HEK293 (cell line): ENCODE measurements around the gene IL1RN.

ENCODE experiments used
- CTCF ChIA-PET: fragments of 350-600 bp; formaldehyde crosslinking; extraction: SDS; loops from one replicate; lab custom pipeline; 2021; ENCODE audit warnings: antibody characterized with exemption; lab: Yijun Ruan, JAX
- POLR2A ChIA-PET: fragments of 300-600 bp; formaldehyde crosslinking; extraction: SDS; loops from one replicate; lab custom pipeline; 2020; ENCODE audit warnings: antibody characterized with exemption, inconsistent platforms; lab: Yijun Ruan, JAX
- H3K27ac ChIP-seq: fragments of 200-500 bp; sonication (Bioruptor generic); 2 replicates; pipeline ENCODE4 v1.5.1; 2014; ENCODE audit warnings: low read depth, low read length, control low read depth, inconsistent platforms; ENCODE audit errors: extremely low read depth
- H3K36me3 ChIP-seq, 2 experiments: fragments of 200-500 bp in 1 of 2; sonication (Bioruptor generic) in 1 of 2; 1 replicate in 1 of 2; 2 replicates in 1 of 2; pipeline ENCODE4 v1.5.1; 2014 to 2017; ENCODE audit warnings: inconsistent platforms in 2 of 2, low read length in 2 of 2; ENCODE audit not compliant: control insufficient read depth in 2 of 2, insufficient read depth in 1 of 2
- H3K4me1 ChIP-seq: fragments of 200-500 bp; sonication (Bioruptor generic); 2 replicates; pipeline ENCODE4 v1.5.1; 2014; ENCODE audit warnings: mild to moderate bottlenecking, low read length, inconsistent platforms; ENCODE audit not compliant: control insufficient read depth, insufficient read depth
- H3K4me3 ChIP-seq: 2 replicates; pipeline ENCODE4 v1.5.1; 2011; ENCODE audit warnings: low read depth, mild to moderate bottlenecking, control low read depth, low read length, moderate library complexity
- H3K9me3 ChIP-seq: fragments of 200-500 bp; sonication (Bioruptor generic); 2 replicates; pipeline ENCODE4 v1.5.1; 2014; ENCODE audit warnings: low read depth, low read length, inconsistent platforms; ENCODE audit not compliant: control insufficient read depth, insufficient read depth
- EGR2 ChIP-seq: fragments of 450-650 bp; formaldehyde crosslinking; IDR thresholded peaks from 2 replicates; pipeline ENCODE4 v1.5.1; 2016; ENCODE audit warnings: low read depth, missing biosample characterization, missing genetic modification characterization
- GLI4 ChIP-seq: fragments of 450-650 bp; formaldehyde crosslinking; IDR thresholded peaks from 2 replicates; pipeline ENCODE4 v1.5.1; 2016; ENCODE audit warnings: missing biosample characterization, missing genetic modification characterization
- ZFHX2 ChIP-seq: fragments of 450-650 bp; formaldehyde crosslinking; conservative IDR thresholded peaks from 2 replicates; pipeline ENCODE4 v1.5.1; 2016; ENCODE audit warnings: missing biosample characterization, missing genetic modification characterization
- ZNF223 ChIP-seq: fragments of 450-650 bp; formaldehyde crosslinking; IDR thresholded peaks from 2 replicates; pipeline ENCODE4 v1.5.1; 2016; ENCODE audit warnings: missing biosample characterization, missing genetic modification characterization
- ZNF248 ChIP-seq: fragments of 450-650 bp; formaldehyde crosslinking; IDR thresholded peaks from 2 replicates; pipeline ENCODE4 v1.5.1; 2017; ENCODE audit warnings: missing biosample characterization, missing genetic modification characterization
- ZNF37A ChIP-seq: fragments of 450-650 bp; IDR thresholded peaks from 2 replicates; pipeline ENCODE4 v1.5.1; 2018; ENCODE audit warnings: missing biosample characterization, missing genetic modification characterization
- ZNF404 ChIP-seq: fragments of 450-650 bp; formaldehyde crosslinking; IDR thresholded peaks from 2 replicates; pipeline ENCODE4 v1.5.1; 2017; ENCODE audit warnings: missing biosample characterization, missing genetic modification characterization
- ZNF510 ChIP-seq: fragments of 450-650 bp; formaldehyde crosslinking; IDR thresholded peaks from 2 replicates; pipeline ENCODE4 v1.5.1; 2018; ENCODE audit warnings: mild to moderate bottlenecking, missing genetic modification characterization, missing biosample characterization; ENCODE audit not compliant: insufficient replicate concordance
- ZNF548 ChIP-seq: fragments of 450-650 bp; formaldehyde crosslinking; IDR thresholded peaks from 2 replicates; pipeline ENCODE4 v1.5.1; 2016; ENCODE audit warnings: missing biosample characterization, missing genetic modification characterization
- ZNF596 ChIP-seq: fragments of 450-650 bp; IDR thresholded peaks from 2 replicates; pipeline ENCODE4 v1.5.0; 2018; ENCODE audit warnings: missing biosample characterization, mild to moderate bottlenecking, missing genetic modification characterization, moderate library complexity
- ZNF600 ChIP-seq: fragments of 450-650 bp; formaldehyde crosslinking; IDR thresholded peaks from 2 replicates; pipeline ENCODE4 v1.5.1; 2016; ENCODE audit warnings: missing biosample characterization, missing genetic modification characterization
- ZNF621 ChIP-seq: fragments of 450-650 bp; formaldehyde crosslinking; IDR thresholded peaks from 2 replicates; pipeline ENCODE4 v1.5.1; 2017; ENCODE audit warnings: missing biosample characterization, missing genetic modification characterization
- TF ChIP-seq, protein P1 (sequence below): fragments of 450-650 bp; formaldehyde crosslinking; IDR thresholded peaks from 2 replicates; pipeline ENCODE4 v1.5.1; 2017; ENCODE audit warnings: missing biosample characterization, missing genetic modification characterization
- TF ChIP-seq, protein P2 (sequence below): fragments of 450-650 bp; formaldehyde crosslinking; IDR thresholded peaks from 2 replicates; pipeline ENCODE4 v1.5.1; 2016; ENCODE audit warnings: missing biosample characterization, missing genetic modification characterization, borderline replicate concordance
- TF ChIP-seq, protein P3 (sequence below): fragments of 450-650 bp; formaldehyde crosslinking; IDR thresholded peaks from 2 replicates; pipeline ENCODE4 v1.5.1; 2016; ENCODE audit warnings: missing biosample characterization, missing genetic modification characterization
- TF ChIP-seq, protein P4 (sequence below): fragments of 450-650 bp; formaldehyde crosslinking; conservative IDR thresholded peaks from 2 replicates; pipeline ENCODE4 v1.5.1; 2016; ENCODE audit warnings: low read depth, missing biosample characterization, missing genetic modification characterization
- TF ChIP-seq, protein P5 (sequence below): fragments of 450-650 bp; formaldehyde crosslinking; IDR thresholded peaks from 2 replicates; pipeline ENCODE4 v1.5.1; 2017; ENCODE audit warnings: missing biosample characterization, missing genetic modification characterization
- TF ChIP-seq, protein P6 (sequence below): IDR thresholded peaks from 2 replicates; pipeline ENCODE4 v1.6.1; 2011; ENCODE audit warnings: mild to moderate bottlenecking, low read depth, low read length, borderline replicate concordance

IL1RN gene

DNA sequence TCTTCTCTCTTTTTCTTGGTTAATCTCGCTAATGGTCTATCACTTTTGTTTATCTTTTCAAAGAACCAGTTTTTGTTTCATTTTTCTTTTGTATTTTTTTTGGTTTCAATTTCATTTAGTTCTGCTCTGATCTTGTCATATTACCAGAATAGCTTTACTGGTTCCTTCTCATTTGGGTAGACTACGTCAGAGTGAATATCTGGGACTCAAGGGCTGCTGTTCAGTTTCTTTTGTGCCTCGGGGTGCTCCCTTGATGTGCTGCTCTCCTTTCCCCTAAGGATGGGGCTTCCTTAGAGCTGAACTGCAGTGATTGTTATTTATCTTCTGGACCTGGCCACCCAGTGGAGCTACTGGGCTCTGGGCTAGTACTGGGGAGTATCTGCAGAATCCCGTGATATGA lies 29.4 kb upstream of the IL1RN start:
- Histone ChIP-seq H3K4me1 (no peaks in the 10 kb centered on the region), H3K36me3 (no peaks in the 10 kb centered on the region), H3K27ac (no peak overlapping the region), H3K9me3 (no peaks in the 10 kb centered on the region), H3K4me3 (no peak overlapping the region)
- ChIA-PET CTCF (interaction anchor here (0.7 to 1.5 kb wide), 3 partner anchors 18 to 101 kb away, joined by 3 to 5 read pairs (median 3); no protein-coding TSS in a partner anchor), POLR2A (no interaction called here)
- TF ChIP-seq ZNF548 (tag by site-specific recombination) (no peak), ZNF404 (no peak)

DNA sequence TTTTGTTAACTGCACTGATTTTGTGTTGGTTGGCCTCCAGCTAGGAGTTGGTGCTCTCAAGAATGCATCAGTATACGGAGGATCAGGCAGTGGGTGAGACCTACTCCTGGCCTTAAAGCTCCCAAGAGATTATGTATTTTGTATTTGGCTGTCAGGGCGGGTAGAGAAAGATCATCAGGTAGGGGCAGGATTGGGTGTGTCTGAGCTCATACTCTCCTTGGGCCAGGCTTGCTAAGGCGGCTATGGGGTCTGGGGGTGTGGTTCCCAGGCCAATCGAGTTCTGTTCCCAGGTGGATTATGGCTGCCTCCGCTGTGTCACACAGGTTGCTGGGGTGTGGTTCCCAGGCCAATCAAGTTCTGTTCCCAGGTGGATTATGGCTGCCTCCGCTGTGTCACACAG lies 28.9 kb upstream of the IL1RN start:
- POLR2A ChIA-PET = no interaction called here
- H3K9me3 ChIP-seq = no peaks in the 10 kb centered on the region
- H3K4me1 ChIP-seq = no peaks in the 10 kb centered on the region
- H3K27ac ChIP-seq = no peak overlapping the region
- CTCF ChIA-PET = interaction anchor here (0.9 to 1.5 kb wide), 2 partner anchors 18 to 40 kb away, joined by 3 to 5 read pairs; no protein-coding TSS in a partner anchor
- no peaks in the 10 kb centered on the region for H3K36me3 ChIP-seq
- H3K4me3 ChIP-seq = no peak overlapping the region
- TF ChIP-seq ZNF510 (tag by site-specific recombination) = no peak
- TF ChIP-seq ZNF600 (tag by site-specific recombination) = no peak
- TF ChIP-seq ZNF223 = no peak
- no peak for TF ChIP-seq GLI4
- TF ChIP-seq, protein P1, sequence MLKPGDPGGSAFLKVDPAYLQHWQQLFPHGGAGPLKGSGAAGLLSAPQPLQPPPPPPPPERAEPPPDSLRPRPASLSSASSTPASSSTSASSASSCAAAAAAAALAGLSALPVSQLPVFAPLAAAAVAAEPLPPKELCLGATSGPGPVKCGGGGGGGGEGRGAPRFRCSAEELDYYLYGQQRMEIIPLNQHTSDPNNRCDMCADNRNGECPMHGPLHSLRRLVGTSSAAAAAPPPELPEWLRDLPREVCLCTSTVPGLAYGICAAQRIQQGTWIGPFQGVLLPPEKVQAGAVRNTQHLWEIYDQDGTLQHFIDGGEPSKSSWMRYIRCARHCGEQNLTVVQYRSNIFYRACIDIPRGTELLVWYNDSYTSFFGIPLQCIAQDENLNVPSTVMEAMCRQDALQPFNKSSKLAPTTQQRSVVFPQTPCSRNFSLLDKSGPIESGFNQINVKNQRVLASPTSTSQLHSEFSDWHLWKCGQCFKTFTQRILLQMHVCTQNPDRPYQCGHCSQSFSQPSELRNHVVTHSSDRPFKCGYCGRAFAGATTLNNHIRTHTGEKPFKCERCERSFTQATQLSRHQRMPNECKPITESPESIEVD (tag by site-specific recombination) = no peak
- no peak for TF ChIP-seq ZNF248 (tag by site-specific recombination)
- TF ChIP-seq, protein P2, sequence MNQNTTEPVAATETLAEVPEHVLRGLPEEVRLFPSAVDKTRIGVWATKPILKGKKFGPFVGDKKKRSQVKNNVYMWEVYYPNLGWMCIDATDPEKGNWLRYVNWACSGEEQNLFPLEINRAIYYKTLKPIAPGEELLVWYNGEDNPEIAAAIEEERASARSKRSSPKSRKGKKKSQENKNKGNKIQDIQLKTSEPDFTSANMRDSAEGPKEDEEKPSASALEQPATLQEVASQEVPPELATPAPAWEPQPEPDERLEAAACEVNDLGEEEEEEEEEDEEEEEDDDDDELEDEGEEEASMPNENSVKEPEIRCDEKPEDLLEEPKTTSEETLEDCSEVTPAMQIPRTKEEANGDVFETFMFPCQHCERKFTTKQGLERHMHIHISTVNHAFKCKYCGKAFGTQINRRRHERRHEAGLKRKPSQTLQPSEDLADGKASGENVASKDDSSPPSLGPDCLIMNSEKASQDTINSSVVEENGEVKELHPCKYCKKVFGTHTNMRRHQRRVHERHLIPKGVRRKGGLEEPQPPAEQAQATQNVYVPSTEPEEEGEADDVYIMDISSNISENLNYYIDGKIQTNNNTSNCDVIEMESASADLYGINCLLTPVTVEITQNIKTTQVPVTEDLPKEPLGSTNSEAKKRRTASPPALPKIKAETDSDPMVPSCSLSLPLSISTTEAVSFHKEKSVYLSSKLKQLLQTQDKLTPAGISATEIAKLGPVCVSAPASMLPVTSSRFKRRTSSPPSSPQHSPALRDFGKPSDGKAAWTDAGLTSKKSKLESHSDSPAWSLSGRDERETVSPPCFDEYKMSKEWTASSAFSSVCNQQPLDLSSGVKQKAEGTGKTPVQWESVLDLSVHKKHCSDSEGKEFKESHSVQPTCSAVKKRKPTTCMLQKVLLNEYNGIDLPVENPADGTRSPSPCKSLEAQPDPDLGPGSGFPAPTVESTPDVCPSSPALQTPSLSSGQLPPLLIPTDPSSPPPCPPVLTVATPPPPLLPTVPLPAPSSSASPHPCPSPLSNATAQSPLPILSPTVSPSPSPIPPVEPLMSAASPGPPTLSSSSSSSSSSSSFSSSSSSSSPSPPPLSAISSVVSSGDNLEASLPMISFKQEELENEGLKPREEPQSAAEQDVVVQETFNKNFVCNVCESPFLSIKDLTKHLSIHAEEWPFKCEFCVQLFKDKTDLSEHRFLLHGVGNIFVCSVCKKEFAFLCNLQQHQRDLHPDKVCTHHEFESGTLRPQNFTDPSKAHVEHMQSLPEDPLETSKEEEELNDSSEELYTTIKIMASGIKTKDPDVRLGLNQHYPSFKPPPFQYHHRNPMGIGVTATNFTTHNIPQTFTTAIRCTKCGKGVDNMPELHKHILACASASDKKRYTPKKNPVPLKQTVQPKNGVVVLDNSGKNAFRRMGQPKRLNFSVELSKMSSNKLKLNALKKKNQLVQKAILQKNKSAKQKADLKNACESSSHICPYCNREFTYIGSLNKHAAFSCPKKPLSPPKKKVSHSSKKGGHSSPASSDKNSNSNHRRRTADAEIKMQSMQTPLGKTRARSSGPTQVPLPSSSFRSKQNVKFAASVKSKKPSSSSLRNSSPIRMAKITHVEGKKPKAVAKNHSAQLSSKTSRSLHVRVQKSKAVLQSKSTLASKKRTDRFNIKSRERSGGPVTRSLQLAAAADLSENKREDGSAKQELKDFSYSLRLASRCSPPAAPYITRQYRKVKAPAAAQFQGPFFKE (tag by site-specific recombination) = no peak
- TF ChIP-seq, protein P3, sequence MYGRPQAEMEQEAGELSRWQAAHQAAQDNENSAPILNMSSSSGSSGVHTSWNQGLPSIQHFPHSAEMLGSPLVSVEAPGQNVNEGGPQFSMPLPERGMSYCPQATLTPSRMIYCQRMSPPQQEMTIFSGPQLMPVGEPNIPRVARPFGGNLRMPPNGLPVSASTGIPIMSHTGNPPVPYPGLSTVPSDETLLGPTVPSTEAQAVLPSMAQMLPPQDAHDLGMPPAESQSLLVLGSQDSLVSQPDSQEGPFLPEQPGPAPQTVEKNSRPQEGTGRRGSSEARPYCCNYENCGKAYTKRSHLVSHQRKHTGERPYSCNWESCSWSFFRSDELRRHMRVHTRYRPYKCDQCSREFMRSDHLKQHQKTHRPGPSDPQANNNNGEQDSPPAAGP (tag by site-specific recombination) = no peak
- TF ChIP-seq, protein P4, sequence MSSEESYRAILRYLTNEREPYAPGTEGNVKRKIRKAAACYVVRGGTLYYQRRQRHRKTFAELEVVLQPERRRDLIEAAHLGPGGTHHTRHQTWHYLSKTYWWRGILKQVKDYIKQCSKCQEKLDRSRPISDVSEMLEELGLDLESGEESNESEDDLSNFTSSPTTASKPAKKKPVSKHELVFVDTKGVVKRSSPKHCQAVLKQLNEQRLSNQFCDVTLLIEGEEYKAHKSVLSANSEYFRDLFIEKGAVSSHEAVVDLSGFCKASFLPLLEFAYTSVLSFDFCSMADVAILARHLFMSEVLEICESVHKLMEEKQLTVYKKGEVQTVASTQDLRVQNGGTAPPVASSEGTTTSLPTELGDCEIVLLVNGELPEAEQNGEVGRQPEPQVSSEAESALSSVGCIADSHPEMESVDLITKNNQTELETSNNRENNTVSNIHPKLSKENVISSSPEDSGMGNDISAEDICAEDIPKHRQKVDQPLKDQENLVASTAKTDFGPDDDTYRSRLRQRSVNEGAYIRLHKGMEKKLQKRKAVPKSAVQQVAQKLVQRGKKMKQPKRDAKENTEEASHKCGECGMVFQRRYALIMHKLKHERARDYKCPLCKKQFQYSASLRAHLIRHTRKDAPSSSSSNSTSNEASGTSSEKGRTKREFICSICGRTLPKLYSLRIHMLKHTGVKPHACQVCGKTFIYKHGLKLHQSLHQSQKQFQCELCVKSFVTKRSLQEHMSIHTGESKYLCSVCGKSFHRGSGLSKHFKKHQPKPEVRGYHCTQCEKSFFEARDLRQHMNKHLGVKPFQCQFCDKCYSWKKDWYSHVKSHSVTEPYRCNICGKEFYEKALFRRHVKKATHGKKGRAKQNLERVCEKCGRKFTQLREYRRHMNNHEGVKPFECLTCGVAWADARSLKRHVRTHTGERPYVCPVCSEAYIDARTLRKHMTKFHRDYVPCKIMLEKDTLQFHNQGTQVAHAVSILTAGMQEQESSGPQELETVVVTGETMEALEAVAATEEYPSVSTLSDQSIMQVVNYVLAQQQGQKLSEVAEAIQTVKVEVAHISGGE (tag by site-specific recombination) = no peak
- TF ChIP-seq, protein P5, sequence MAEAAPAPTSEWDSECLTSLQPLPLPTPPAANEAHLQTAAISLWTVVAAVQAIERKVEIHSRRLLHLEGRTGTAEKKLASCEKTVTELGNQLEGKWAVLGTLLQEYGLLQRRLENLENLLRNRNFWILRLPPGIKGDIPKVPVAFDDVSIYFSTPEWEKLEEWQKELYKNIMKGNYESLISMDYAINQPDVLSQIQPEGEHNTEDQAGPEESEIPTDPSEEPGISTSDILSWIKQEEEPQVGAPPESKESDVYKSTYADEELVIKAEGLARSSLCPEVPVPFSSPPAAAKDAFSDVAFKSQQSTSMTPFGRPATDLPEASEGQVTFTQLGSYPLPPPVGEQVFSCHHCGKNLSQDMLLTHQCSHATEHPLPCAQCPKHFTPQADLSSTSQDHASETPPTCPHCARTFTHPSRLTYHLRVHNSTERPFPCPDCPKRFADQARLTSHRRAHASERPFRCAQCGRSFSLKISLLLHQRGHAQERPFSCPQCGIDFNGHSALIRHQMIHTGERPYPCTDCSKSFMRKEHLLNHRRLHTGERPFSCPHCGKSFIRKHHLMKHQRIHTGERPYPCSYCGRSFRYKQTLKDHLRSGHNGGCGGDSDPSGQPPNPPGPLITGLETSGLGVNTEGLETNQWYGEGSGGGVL (tag by site-specific recombination) = no peak
- no peak for TF ChIP-seq EGR2
- TF ChIP-seq, protein P6, sequence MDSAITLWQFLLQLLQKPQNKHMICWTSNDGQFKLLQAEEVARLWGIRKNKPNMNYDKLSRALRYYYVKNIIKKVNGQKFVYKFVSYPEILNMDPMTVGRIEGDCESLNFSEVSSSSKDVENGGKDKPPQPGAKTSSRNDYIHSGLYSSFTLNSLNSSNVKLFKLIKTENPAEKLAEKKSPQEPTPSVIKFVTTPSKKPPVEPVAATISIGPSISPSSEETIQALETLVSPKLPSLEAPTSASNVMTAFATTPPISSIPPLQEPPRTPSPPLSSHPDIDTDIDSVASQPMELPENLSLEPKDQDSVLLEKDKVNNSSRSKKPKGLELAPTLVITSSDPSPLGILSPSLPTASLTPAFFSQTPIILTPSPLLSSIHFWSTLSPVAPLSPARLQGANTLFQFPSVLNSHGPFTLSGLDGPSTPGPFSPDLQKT = no peak
- no peak for TF ChIP-seq ZNF37A (tag by site-specific recombination)
- no peak for TF ChIP-seq ZNF621
- no peak for TF ChIP-seq ZNF596 (tag by site-specific recombination)
- TF ChIP-seq ZFHX2 (tag by site-specific recombination) = no peak
